NB4 (cell line): Measurements from ENCODE around the gene GIMAP1.
"Not testable (repeated sequence)": the region's sequence is repeated elsewhere in the genome, so short reads cannot be mapped to it uniquely, and the experiment has no call there.

ENCODE experiments used
- DNase-seq: peaks from one replicate; pipeline ENCODE4 v3.0.0; 2010; ENCODE audit warnings: low read depth
- H3K4me3 ChIP-seq: one replicate; pipeline ENCODE4 v1.5.1; 2011; ENCODE audit warnings: mild to moderate bottlenecking, low read depth, low read length, moderate library complexity
- MYC ChIP-seq: IDR thresholded peaks from 2 replicates; pipeline ENCODE4 v1.6.1; 2011; ENCODE audit warnings: low read depth, low read length
- POLR2A ChIP-seq: IDR thresholded peaks from 2 replicates; pipeline ENCODE4 v1.6.1; 2011; ENCODE audit warnings: mild to moderate bottlenecking; ENCODE audit not compliant: insufficient read length; ENCODE audit errors: extremely low read depth
- TF ChIP-seq, protein P1 (sequence below): IDR thresholded peaks from one replicate; pipeline ENCODE4 v1.5.1; 2012; ENCODE audit warnings: low read depth, low read length
- TF ChIP-seq, protein P2 (sequence below): IDR thresholded peaks from 2 replicates; pipeline ENCODE4 v1.6.1; 2011; ENCODE audit warnings: low read depth, low read length

GIMAP1 gene

DNA sequence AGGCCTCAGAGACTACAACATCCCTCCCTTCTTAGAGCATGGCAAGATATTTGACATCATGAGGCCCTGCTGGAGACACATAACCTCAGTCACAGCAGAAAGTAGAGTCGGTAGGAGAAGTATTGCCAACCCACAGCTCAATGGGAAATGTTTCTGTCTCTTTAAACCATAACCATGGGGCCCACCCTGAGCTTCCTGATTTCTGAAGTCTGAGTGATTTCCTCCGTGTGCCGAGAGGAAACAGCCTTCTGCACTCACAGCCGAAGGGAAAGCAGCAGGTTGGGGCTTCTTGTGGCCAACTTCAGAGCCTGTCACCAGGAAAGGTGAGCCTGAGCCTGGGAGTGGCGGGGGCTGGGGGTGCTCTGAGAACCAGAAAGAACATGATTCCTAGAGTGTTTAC is at the start of gene GIMAP1:
GIMAP1 (plus strand) TSS at position 246 of the 400 bp plus-strand sequence. CDS start 2,435 bp downstream, outside the sequence.
- H3K4me3 ChIP-seq = peak within 1 kb of the TSS; percentile 29

DNA sequence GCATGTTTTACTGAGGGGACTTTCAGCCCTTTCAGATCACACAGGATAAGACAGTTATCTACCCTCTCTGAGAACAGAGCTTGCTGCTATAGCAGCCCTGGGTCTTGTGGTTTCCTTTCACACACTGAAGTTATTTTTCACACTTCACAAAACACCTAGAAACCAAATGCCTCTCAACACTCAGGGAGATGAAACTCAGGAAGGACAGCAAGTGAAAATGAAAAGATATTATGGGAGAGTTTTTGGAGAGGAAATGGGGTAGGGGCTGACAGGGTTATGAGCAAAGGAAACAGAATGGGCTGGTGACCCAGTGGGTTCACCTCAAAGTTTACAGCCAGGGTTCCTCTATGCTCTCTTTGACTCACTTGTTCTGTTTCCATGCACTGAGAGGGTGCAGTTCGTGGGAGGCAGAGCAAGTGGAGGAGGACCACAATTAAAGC is 47.9 kb upstream of the GIMAP1 start:
- H3K4me3 ChIP-seq = no peak overlapping the region
- no peak for DNase-seq
- TF ChIP-seq POLR2A (no peak), MYC (no peak)
- TF ChIP-seq, protein P1, sequence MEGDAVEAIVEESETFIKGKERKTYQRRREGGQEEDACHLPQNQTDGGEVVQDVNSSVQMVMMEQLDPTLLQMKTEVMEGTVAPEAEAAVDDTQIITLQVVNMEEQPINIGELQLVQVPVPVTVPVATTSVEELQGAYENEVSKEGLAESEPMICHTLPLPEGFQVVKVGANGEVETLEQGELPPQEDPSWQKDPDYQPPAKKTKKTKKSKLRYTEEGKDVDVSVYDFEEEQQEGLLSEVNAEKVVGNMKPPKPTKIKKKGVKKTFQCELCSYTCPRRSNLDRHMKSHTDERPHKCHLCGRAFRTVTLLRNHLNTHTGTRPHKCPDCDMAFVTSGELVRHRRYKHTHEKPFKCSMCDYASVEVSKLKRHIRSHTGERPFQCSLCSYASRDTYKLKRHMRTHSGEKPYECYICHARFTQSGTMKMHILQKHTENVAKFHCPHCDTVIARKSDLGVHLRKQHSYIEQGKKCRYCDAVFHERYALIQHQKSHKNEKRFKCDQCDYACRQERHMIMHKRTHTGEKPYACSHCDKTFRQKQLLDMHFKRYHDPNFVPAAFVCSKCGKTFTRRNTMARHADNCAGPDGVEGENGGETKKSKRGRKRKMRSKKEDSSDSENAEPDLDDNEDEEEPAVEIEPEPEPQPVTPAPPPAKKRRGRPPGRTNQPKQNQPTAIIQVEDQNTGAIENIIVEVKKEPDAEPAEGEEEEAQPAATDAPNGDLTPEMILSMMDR = no peak
- TF ChIP-seq, protein P2, sequence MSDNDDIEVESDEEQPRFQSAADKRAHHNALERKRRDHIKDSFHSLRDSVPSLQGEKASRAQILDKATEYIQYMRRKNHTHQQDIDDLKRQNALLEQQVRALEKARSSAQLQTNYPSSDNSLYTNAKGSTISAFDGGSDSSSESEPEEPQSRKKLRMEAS = no peak

More for the DNA sequence above, at the start of gene GIMAP1:
- TF ChIP-seq MYC = 0 out of 2 replicates have a peak, but pooled peaks have one; percentile 6
- TF ChIP-seq, protein P2 = no peak; the same call in 1 of the 2 replicates
- peak; percentile 84 for DNase-seq

DNA sequence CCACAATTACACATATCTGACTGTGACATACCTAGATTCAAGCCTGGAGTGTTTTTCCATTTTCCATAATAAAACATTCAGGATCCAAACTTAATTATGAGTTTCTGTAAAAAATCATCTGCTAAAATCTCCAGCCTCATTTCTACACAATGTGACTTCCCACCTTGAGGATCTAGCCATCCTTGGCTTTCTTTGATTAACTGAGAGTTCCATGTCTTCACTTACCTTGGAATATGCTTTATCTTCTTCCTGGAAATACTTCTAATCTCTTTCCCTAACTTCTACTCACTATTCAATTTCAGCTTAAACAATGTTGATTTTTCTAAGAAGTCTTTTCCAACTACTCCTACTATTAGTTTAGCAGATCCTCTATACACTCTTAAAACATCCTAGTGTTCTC is 47.4 kb upstream of the GIMAP1 start:
- TF ChIP-seq, protein P2 = no peak
- TF ChIP-seq POLR2A (no peak), MYC (no peak)
- TF ChIP-seq, protein P1 = no peak
- DNase-seq = no peak
- no peak overlapping the region for H3K4me3 ChIP-seq

- DNase-seq, H3K4me3 ChIP-seq: not testable (repeated sequence)
Observed at GRCh38 chr7:150671798-150672585, 44.4 kb upstream of the GIMAP1 start.

DNA sequence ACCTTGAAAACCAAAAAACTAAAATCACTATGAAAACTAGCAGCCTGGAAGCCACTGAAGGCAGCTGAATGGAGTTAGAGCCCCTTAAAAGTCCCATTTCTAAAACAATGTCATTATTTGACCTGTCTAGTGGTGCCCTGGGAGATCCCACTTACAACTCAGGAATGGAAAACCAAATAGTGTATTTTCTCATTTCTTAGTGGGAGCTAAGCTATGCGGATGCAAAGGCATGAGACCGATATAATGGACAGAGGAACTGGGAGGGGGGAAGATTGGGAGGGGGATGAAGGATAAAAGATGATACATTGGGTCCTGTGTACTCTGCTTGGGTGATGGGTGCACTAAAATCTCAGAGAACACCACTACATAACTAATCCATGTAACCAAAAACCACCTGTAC is 40.7 kb upstream of the GIMAP1 start:
- H3K4me3 ChIP-seq = no peak overlapping the region
- no peak for DNase-seq
- no peak for TF ChIP-seq POLR2A
- TF ChIP-seq, protein P1 = no peak
- no peak for TF ChIP-seq MYC
- TF ChIP-seq, protein P2 = no peak

- H3K4me3 ChIP-seq = not testable (repeated sequence)
Observed at GRCh38 chr7:150676276-150676675, 40.1 kb upstream of the GIMAP1 start.

GRCh38 chr7:150676854-150677253 is 39.6 kb upstream of the GIMAP1 start:
- H3K4me3 ChIP-seq, DNase-seq: not testable (repeated sequence)

More at GRCh38 chr7:150676276-150676675, 40.1 kb upstream of the GIMAP1 start:
- DNase-seq = not testable (repeated sequence)

DNA sequence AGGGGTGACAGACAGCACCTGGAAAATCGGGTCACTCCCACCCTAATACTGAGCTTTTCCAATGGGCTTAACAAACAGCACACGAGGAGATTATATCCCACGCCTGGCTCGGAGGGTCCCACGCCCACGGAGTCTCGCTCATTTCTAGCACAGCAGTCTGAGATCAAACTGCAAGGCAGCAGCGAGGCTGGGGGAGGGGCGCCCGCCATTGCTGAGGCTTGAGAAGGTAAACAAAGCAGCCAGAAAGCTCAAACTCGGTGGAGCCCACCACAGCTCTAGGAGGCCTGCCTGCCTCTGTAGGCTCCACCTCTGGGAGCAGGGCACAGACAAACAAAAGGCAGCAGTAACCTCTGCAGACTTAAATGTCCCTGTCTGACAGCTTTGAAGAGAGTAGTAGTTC is 37.8 kb upstream of the GIMAP1 start:
- DNase-seq, H3K4me3 ChIP-seq: not testable (repeated sequence)

GRCh38 chr7:150680364-150680763 is 36.0 kb upstream of the GIMAP1 start:
- not testable (repeated sequence) for H3K4me3 ChIP-seq

More at GRCh38 chr7:150680364-150680763, 36.0 kb upstream of the GIMAP1 start:
- not testable (repeated sequence) for DNase-seq
